HCT116 (cell line): ENCODE results near the gene ADORA1. TPM values are rescaled to one million over a fixed set of nuclear protein-coding genes. Genes with fewer than 3 reads are reported as not detected.

Experiments used
- ATAC-seq: fragments of 200-7000 bp; cut with Tn5 transposase; 2 replicates; pipeline ENCODE4 v1.9.1; 2020; ENCODE audit warnings: mild to moderate bottlenecking, moderate library complexity
- BruUV-seq: library from RNA; stranded (reverse); fragments of 400-500 nt; replicated peaks from 2 replicates; lab custom pipeline; 2021; lab: Mats Ljungman, UMichigan
- CTCF ChIA-PET: fragments of 300-600 bp; sonication (Branson Sonifier 250); formaldehyde crosslinking; loops from one replicate; lab custom pipeline; 2021; ENCODE audit warnings: antibody characterized with exemption; lab: Charles Lee
- POLR2A ChIA-PET: fragments of 300-600, 350-600 bp; sonication (Branson Sonifier 250); formaldehyde crosslinking; loops from one replicate; lab custom pipeline; 2021; ENCODE audit warnings: antibody characterized with exemption; lab: Charles Lee
- RAD21 ChIA-PET, 2 experiments: fragments of 300-600 bp; sonication (Branson Sonifier 250); formaldehyde crosslinking; loops; one replicate each; lab custom pipeline; 2023; ENCODE audit warnings: low total read pairs in 2 of 2; ENCODE audit not compliant: uncharacterized antibody in 2 of 2, unreplicated experiment in 2 of 2, low non-redundant PET in 1 of 2; lab: Charles Lee
- DNase-seq: peaks from one replicate; pipeline ENCODE4 v3.0.0-alpha.2; 2010; ENCODE audit warnings: low read depth, low spot score
- H2AFZ ChIP-seq: fragments of 200-600 bp; shearing (Covaris generic), sonication (generic); 2 replicates; pipeline ENCODE4 v1.6.1; 2017; ENCODE audit warnings: low read depth, mixed run types, mixed read lengths, antibody characterized with exemption, low read length; ENCODE audit not compliant: poor library complexity, severe bottlenecking
- H3K27ac ChIP-seq: 2 replicates; pipeline ENCODE4 v1.5.1; 2012; ENCODE audit warnings: low read depth, low read length
- H3K27me3 ChIP-seq: fragments of 200-600 bp; sonication (generic); 2 replicates; pipeline ENCODE4 v1.6.1; 2016; ENCODE audit warnings: mixed run types, low read length, mixed read lengths; ENCODE audit not compliant: insufficient read depth
- H3K36me3 ChIP-seq, 2 experiments: fragments of 200-500 bp in 1 of 2; fragments of 200-600 bp in 1 of 2; sonication (Bioruptor generic) in 1 of 2; sonication (generic) in 1 of 2; 2 replicates each; pipeline versions ENCODE4 v1.5.1 to v1.6.1; 2014 to 2016; ENCODE audit warnings: low read length in 2 of 2, inconsistent platforms in 1 of 2, mixed read lengths in 1 of 2, mixed run types in 1 of 2; ENCODE audit not compliant: insufficient read depth in 2 of 2, control insufficient read depth in 1 of 2
- H3K4me1 ChIP-seq, 2 experiments: fragments of 200-600 bp in 1 of 2; sonication (generic) in 1 of 2; 2 replicates each; pipeline versions ENCODE4 v1.5.1 to v1.6.1; 2012 to 2017; ENCODE audit warnings: low read length in 2 of 2, inconsistent platforms in 1 of 2, mild to moderate bottlenecking in 1 of 2, mixed read lengths in 1 of 2, mixed run types in 1 of 2, moderate library complexity in 1 of 2; ENCODE audit not compliant: insufficient read depth in 2 of 2, control insufficient read depth in 1 of 2
- H3K4me2 ChIP-seq: fragments of 200-600 bp; sonication (generic); 2 replicates; pipeline ENCODE4 v1.6.1; 2017; ENCODE audit warnings: mixed run types, low read length, mixed read lengths
- H3K4me3 ChIP-seq, 2 experiments: fragments of 200-600 bp in 1 of 2; sonication (generic) in 1 of 2; replicated peaks in 1 of 2; 2 replicates each; pipeline ENCODE4 v1.5.1; 2011 to 2016; ENCODE audit warnings: low read length in 2 of 2, control low read depth in 1 of 2, low read depth in 1 of 2, mild to moderate bottlenecking in 1 of 2, mixed read lengths in 1 of 2, mixed run types in 1 of 2
- H3K79me2 ChIP-seq: fragments of 200-600 bp; sonication (generic); 2 replicates; pipeline ENCODE4 v1.6.1; 2017; ENCODE audit warnings: mild to moderate bottlenecking, mixed run types, low read length, moderate library complexity, mixed read lengths; ENCODE audit not compliant: insufficient read depth
- H3K9ac ChIP-seq: fragments of 200-600 bp; sonication (generic); 2 replicates; pipeline ENCODE4 v1.6.1; 2016; ENCODE audit warnings: low read length, mixed read lengths
- H3K9me2 ChIP-seq: fragments of 200-600 bp; sonication (generic), shearing (Covaris generic); 2 replicates; pipeline ENCODE4 v1.6.1; 2017; ENCODE audit warnings: mixed run types, mild to moderate bottlenecking, moderate library complexity; ENCODE audit not compliant: insufficient read depth
- H3K9me3 ChIP-seq, 2 experiments: fragments of 200-500 bp in 1 of 2; fragments of 200-600 bp in 1 of 2; sonication (Bioruptor generic) in 1 of 2; sonication (generic) in 1 of 2; 2 replicates each; pipeline ENCODE4 v1.6.1; 2014 to 2017; ENCODE audit warnings: low read length in 2 of 2, mixed read lengths in 2 of 2, inconsistent platforms in 1 of 2, low read depth in 1 of 2, mild to moderate bottlenecking in 1 of 2, mixed run types in 1 of 2, moderate library complexity in 1 of 2; ENCODE audit not compliant: control insufficient read depth in 1 of 2, insufficient read depth in 1 of 2
- H4K20me1 ChIP-seq: fragments of 200-600 bp; sonication (generic), shearing (Covaris generic); 2 replicates; pipeline ENCODE4 v1.6.1; 2017; ENCODE audit warnings: mixed run types, mild to moderate bottlenecking, moderate library complexity; ENCODE audit not compliant: insufficient read depth
- CEBPB ChIP-seq: IDR thresholded peaks from 2 replicates; pipeline ENCODE4 v1.6.1; 2012; ENCODE audit warnings: low read depth
- EGR1 ChIP-seq: IDR thresholded peaks from 2 replicates; pipeline ENCODE4 v1.6.1; 2012; ENCODE audit warnings: low read depth
- ELF1 ChIP-seq: IDR thresholded peaks from 2 replicates; pipeline ENCODE4 v1.6.1; 2012; ENCODE audit warnings: low read depth, borderline replicate concordance
- EZH2phosphoT487 ChIP-seq: fragments of 200-600 bp; IDR thresholded peaks from 2 replicates; pipeline ENCODE4 v1.6.1; 2018; ENCODE audit warnings: antibody characterized with exemption, borderline replicate concordance
- FOSL1 ChIP-seq: IDR thresholded peaks from 2 replicates; pipeline ENCODE4 v1.6.1; 2012; ENCODE audit warnings: low read depth
- JUND ChIP-seq: IDR thresholded peaks from 2 replicates; pipeline ENCODE4 v1.6.1; 2012
- MAX ChIP-seq: IDR thresholded peaks from 2 replicates; pipeline ENCODE4 v1.6.1; 2012
- POLR2A ChIP-seq: IDR thresholded peaks from 2 replicates; pipeline ENCODE4 v1.7.0; 2011; ENCODE audit warnings: borderline replicate concordance; ENCODE audit not compliant: insufficient read depth, insufficient read length; ENCODE audit errors: extremely low read depth
- RAD21 ChIP-seq: IDR thresholded peaks from 2 replicates; pipeline ENCODE4 v1.6.1; 2012; ENCODE audit warnings: low read depth, mild to moderate bottlenecking
- SRF ChIP-seq: IDR thresholded peaks from 2 replicates; pipeline ENCODE4 v1.6.1; 2012; ENCODE audit warnings: low read depth
- intact Hi-C: fragments of 100-400 bp; cut with micrococcal nuclease; formaldehyde crosslinking; loops from 2 replicates; pipeline ENCODE4 v1.10.0; 2022
- total RNA-seq: library from RNA; stranded (reverse); gene quantifications from one replicate; pipeline ENCODE4 v1.2.1, GENCODE V29; 2021; ENCODE audit not compliant: unreplicated experiment

ADORA1 gene
- total RNA-seq, 1 experiment from 2014 or later = 2.8 TPM

GRCh38 chr1:203091761-203092330 is 35.7 kb upstream of the ADORA1 start:
- POLR2A ChIA-PET = no interaction called here
- Histone ChIP-seq H3K9ac (no peak overlapping the region), H4K20me1 (no peaks in the 10 kb centered on the region), H3K36me3 (no peaks in the 10 kb centered on the region), H3K27me3 (no peaks in the 10 kb centered on the region), H3K9me3 (peaks cover 13 to 14% of the 10 kb centered on the region in 2 experiments; a peak in 3 of 4 replicates), H3K9me2 (no peaks in the 10 kb centered on the region), H3K4me3 (no peak overlapping the region), H2AFZ (no peak overlapping the region), H3K4me1 (peaks cover 0 to 6% of the 10 kb centered on the region in 2 experiments; a peak in 1 of 4 replicates), H3K79me2 (no peaks in the 10 kb centered on the region), H3K27ac (no peak overlapping the region), H3K4me2 (no peak overlapping the region)
- RAD21 ChIA-PET = no interaction called here
- DNase-seq (no peak), ATAC-seq (no peak)
- TF ChIP-seq EGR1 (no peak), ELF1 (no peak), CEBPB (no peak), POLR2A (no peak), SRF (no peak), RAD21 (no peak)
- BruUV-seq = no TSS peak
- intact Hi-C loops = no loop called here
- CTCF ChIA-PET = no interaction called here

GRCh38 chr1:203093754-203094410 is 33.6 kb upstream of the ADORA1 start:
- TF ChIP-seq JUND (peak; percentile 59), EZH2phosphoT487 (no peak), RAD21 (no peak), MAX (no peak), FOSL1 (peak; percentile 72)
- POLR2A ChIA-PET = no interaction called here
- no peak overlapping the region for H3K27ac ChIP-seq

More at GRCh38 chr1:203093754-203094410, 33.6 kb upstream of the ADORA1 start:
- H3K4me3 ChIP-seq = no peak overlapping the region
- no peaks in the 10 kb centered on the region for H3K27me3 ChIP-seq
- DNase-seq = no peak
- no peaks in the 10 kb centered on the region for H3K79me2 ChIP-seq
- no peak overlapping the region for H3K9ac ChIP-seq
- H3K9me3 ChIP-seq = peaks cover 13 to 14% of the 10 kb centered on the region in 2 experiments; a peak in 3 of 4 replicates
- H3K4me1 ChIP-seq = peaks cover 0 to 6% of the 10 kb centered on the region in 2 experiments; a peak in 1 of 4 replicates
- ATAC-seq = no peak
- H3K9me2 ChIP-seq = no peaks in the 10 kb centered on the region
- no peaks in the 10 kb centered on the region for H3K36me3 ChIP-seq
- no TSS peak for BruUV-seq
- no peak overlapping the region for H3K4me2 ChIP-seq
- intact Hi-C loops = no loop called here
- ChIA-PET CTCF (no interaction called here), RAD21 (no interaction called here)
- H4K20me1 ChIP-seq = no peaks in the 10 kb centered on the region
- H2AFZ ChIP-seq = no peak overlapping the region
